CD14-positive monocyte (primary cell): ENCODE results near the gene NKAPL. TPM values are rescaled to one million over a fixed set of nuclear protein-coding genes. Genes with fewer than 3 reads are reported as not detected.

Experiments
- DNase-seq, 3 donors: peaks; one replicate each; pipeline ENCODE4 v3.0.0-alpha.2; 2011 to 2022
- H2AFZ ChIP-seq: 2 replicates; pipeline ENCODE4 v1.6.0; 2012; ENCODE audit warnings: mild to moderate bottlenecking, low read depth, low read length, inconsistent platforms; ENCODE audit not compliant: insufficient read depth, poor library complexity, severe bottlenecking
- H3K27ac ChIP-seq, 2 donors: 1 replicate in 1 of 2; 2 replicates in 1 of 2; pipeline ENCODE4 v1.5.1; 2012 to 2013; ENCODE audit warnings: low read length in 2 of 2, control low read depth in 1 of 2, inconsistent platforms in 1 of 2, low read depth in 1 of 2, mild to moderate bottlenecking in 1 of 2
- H3K27me3 ChIP-seq, 2 donors: one replicate each; pipeline versions ENCODE4 v1.6.0 to v1.6.1; 2011 to 2013; ENCODE audit warnings: low read length in 2 of 2; ENCODE audit not compliant: control insufficient read depth in 2 of 2, insufficient read depth in 2 of 2
- H3K36me3 ChIP-seq, 2 donors: replicated peaks in 1 of 2; 1 replicate in 1 of 2; 2 replicates in 1 of 2; pipeline versions ENCODE4 v1.5.1 to v1.6.1; 2012 to 2013; ENCODE audit warnings: low read length in 2 of 2, control low read depth in 1 of 2, inconsistent platforms in 1 of 2, mild to moderate bottlenecking in 1 of 2; ENCODE audit not compliant: insufficient read depth in 2 of 2, control insufficient read depth in 1 of 2
- H3K4me1 ChIP-seq, 2 donors: 1 replicate in 1 of 2; 2 replicates in 1 of 2; pipeline versions ENCODE4 v1.5.1 to v1.6.1; 2012 to 2013; ENCODE audit warnings: low read length in 2 of 2, control low read depth in 1 of 2, inconsistent platforms in 1 of 2, mild to moderate bottlenecking in 1 of 2, moderate library complexity in 1 of 2; ENCODE audit not compliant: insufficient read depth in 2 of 2, control insufficient read depth in 1 of 2
- H3K4me2 ChIP-seq: replicated peaks from 2 replicates; pipeline ENCODE3; 2012; ENCODE audit warnings: low read length, moderate library complexity, mild to moderate bottlenecking; ENCODE audit not compliant: poor library complexity, severe bottlenecking; ENCODE audit errors: extremely low read depth
- H3K4me3 ChIP-seq, 3 experiments: fragments of 200-600 bp in 1 of 3; sonication (generic) in 1 of 3; replicated peaks in 1 of 3; 1 replicate in 2 of 3; 2 replicates in 1 of 3; pipeline ENCODE4 v1.5.1; 2011 to 2013; ENCODE audit warnings: low read length in 3 of 3, mild to moderate bottlenecking in 3 of 3, control low read depth in 2 of 3, low read depth in 2 of 3, inconsistent platforms in 1 of 3, moderate library complexity in 1 of 3
- H3K79me2 ChIP-seq: 2 replicates; pipeline ENCODE4 v1.6.0; 2012; ENCODE audit warnings: mild to moderate bottlenecking, control low read depth, inconsistent platforms, low read length, moderate library complexity; ENCODE audit not compliant: insufficient read depth
- H3K9ac ChIP-seq: 2 replicates; pipeline ENCODE4 v1.6.0; 2017; ENCODE audit warnings: low read length, mild to moderate bottlenecking; ENCODE audit not compliant: insufficient read depth, poor library complexity, severe bottlenecking
- H3K9me3 ChIP-seq, 2 donors: replicated peaks in 1 of 2; 1 replicate in 1 of 2; 2 replicates in 1 of 2; pipeline versions ENCODE4 v1.5.1 to v1.6.1; 2012 to 2013; ENCODE audit warnings: low read length in 2 of 2, control low read depth in 1 of 2; ENCODE audit not compliant: control insufficient read depth in 1 of 2, insufficient read depth in 1 of 2
- H4K20me1 ChIP-seq: 2 replicates; pipeline ENCODE4 v1.6.0; 2012; ENCODE audit warnings: mild to moderate bottlenecking, low read length, control low read depth, moderate library complexity; ENCODE audit not compliant: insufficient read depth
- H3K27ac Mint-ChIP-seq, 7 donors: one replicate each; pipeline ENCODE4 v1.8.0; 2020; ENCODE audit warnings: mild to moderate bottlenecking in 7 of 7, mixed read lengths in 7 of 7, moderate library complexity in 6 of 7, inconsistent platforms in 2 of 7
- H3K27me3 Mint-ChIP-seq, 3 donors: one replicate each; pipeline ENCODE4 v1.8.0; 2021 to 2022; ENCODE audit warnings: low read depth in 3 of 3, mild to moderate bottlenecking in 3 of 3, mixed read lengths in 3 of 3, moderate library complexity in 3 of 3, inconsistent platforms in 1 of 3
- H3K36me3 Mint-ChIP-seq, 2 donors: one replicate each; pipeline ENCODE4 v1.8.0; 2020; ENCODE audit warnings: mixed read lengths in 2 of 2, inconsistent platforms in 1 of 2, mild to moderate bottlenecking in 1 of 2
- H3K4me1 Mint-ChIP-seq: one replicate; pipeline ENCODE4 v1.8.0; 2020; ENCODE audit warnings: mild to moderate bottlenecking, mixed read lengths
- H3K4me3 Mint-ChIP-seq, 2 donors: one replicate each; pipeline ENCODE4 v1.8.0; 2020; ENCODE audit warnings: mild to moderate bottlenecking in 2 of 2, mixed read lengths in 2 of 2, moderate library complexity in 1 of 2
- H3K9me3 Mint-ChIP-seq, 7 donors: one replicate each; pipeline ENCODE4 v1.8.0; 2020 to 2022; ENCODE audit warnings: mixed read lengths in 7 of 7, mild to moderate bottlenecking in 6 of 7, moderate library complexity in 6 of 7, inconsistent platforms in 2 of 7
- CTCF ChIP-seq: fragments of 200-600 bp; IDR thresholded peaks from one replicate; pipeline ENCODE4 v1.8.0; 2022; ENCODE audit warnings: antibody characterized with exemption, mild to moderate bottlenecking
- WGBS: methylation state at CpG from one replicate; pipeline ENCODE4 v1.1.5; 2013; ENCODE audit warnings: missing lambda C conversion rate; ENCODE audit not compliant: insufficient coverage; 5-methylcytosine and 5-hydroxymethylcytosine counted together
- intact Hi-C, 2 donors: fragments of 100-400 bp; cut with micrococcal nuclease; formaldehyde crosslinking; loops; one replicate each; pipeline versions ENCODE4 v1.15.0 to v1.15.1; 2023
- polyA plus RNA-seq, 3 donors: library from polyadenylated mRNA; depleted of rRNA in 1 of 3; unstranded in 2 of 3; stranded (reverse) in 1 of 3; fragments of 300-500 nt in 2 of 3; fragments of >200 nt in 1 of 3; fragmentation: Illumina TruSeq in 2 of 3; gene quantifications; 1 replicate in 2 of 3; 2 replicates in 1 of 3; pipeline ENCODE4 v1.2.3, GENCODE V29; 2012 to 2021

The NKAPL gene
- polyA plus RNA-seq, 3 donors, result 0.12 to 1.1 (median 0.94) TPM

DNA sequence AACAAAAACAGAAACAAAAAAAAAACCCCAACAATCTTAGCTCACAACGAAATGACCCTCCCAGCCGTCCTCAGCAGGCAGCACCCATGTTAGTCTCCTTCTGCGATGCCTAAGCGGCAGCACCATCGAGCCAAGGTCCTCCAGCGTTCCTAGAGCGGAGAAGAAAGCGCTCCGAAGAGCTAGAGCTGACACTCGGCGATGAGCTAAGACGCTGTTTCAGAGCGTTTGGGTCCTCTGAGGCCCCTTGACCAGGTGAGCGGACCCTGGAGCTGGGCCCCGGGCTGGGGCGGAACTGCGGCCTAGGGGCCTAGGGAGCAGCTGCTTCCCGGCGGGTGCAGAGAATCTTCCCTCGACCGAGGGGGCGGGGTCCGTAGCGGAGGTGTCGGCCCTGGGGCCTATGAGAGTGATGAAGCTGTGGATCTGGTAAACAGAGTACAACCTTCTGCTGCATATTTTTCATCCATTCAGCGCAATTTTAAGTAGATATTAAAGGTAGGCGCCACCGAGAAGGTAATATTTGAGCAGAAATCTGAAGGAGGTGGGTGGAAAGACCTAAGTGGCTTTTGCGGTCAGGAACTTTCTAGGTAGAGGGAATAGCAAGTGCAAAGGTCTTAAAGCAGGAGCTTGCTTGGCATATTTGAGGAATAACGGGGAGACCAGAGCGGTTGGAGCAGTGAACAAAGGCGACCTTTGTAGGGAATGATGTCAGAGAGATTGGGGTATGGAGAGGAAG lies 8.0 kb downstream of the NKAPL start, which contains the start of gene ZSCAN26:
ZSCAN26 (plus strand) TSS at position 182 of the 733 bp plus-strand sequence. CDS start 4,777 bp downstream, outside the sequence.
- peak within 1 kb of the TSS; percentile 68 for H3K9ac ChIP-seq
- H3K79me2 ChIP-seq, result peaks cover 23% of the 10 kb centered on the region
- H3K27me3 ChIP-seq, result no peaks in the 10 kb centered on the region
- no peaks in the 10 kb centered on the region for H3K9me3 ChIP-seq
- DNase-seq, result peak; percentile 67 to 76 (median 74)
- H3K27ac ChIP-seq, result peak within 1 kb of the TSS; percentile 39 to 82
- WGBS, result under 1% methylated on average over 22 of the region's 32 CpGs
- H3K27ac Mint-ChIP-seq, result no peak within 1 kb of the TSS
- H3K36me3 Mint-ChIP-seq, result peaks cover 5 to 6% of the 10 kb centered on the region in 2 donors
- peak within 1 kb of the TSS; percentile 85 for H2AFZ ChIP-seq
- TF ChIP-seq CTCF, result no peak
- H3K4me2 ChIP-seq, result peak within 1 kb of the TSS; percentile 92
- no peaks in the 10 kb centered on the region for H4K20me1 ChIP-seq
- H3K9me3 Mint-ChIP-seq, result no peaks in the 10 kb centered on the region
- peaks cover 7 to 9% of the 10 kb centered on the region in 2 donors for H3K4me1 ChIP-seq
- peaks cover 4 to 6% of the 10 kb centered on the region in 2 donors for H3K36me3 ChIP-seq
- intact Hi-C loops, result loop anchor here in 1 of 2 donors (10.0 kb wide), 1 partner anchor 68 kb away; the partner anchor contains the start of gene ZSCAN31
- H3K4me1 Mint-ChIP-seq, result no peaks in the 10 kb centered on the region
- H3K4me3 ChIP-seq, result peak within 1 kb of the TSS; percentile 59 to 95 (median 83)
- H3K27me3 Mint-ChIP-seq, result peaks cover 0 to 1% (median 0%) of the 10 kb centered on the region in 3 donors
- no peak within 1 kb of the TSS for H3K4me3 Mint-ChIP-seq

GRCh38 chr6:28267695-28268059 lies 8.6 kb downstream of the NKAPL start:
- peak overlapping the region in 1 of 2 donors; percentile 82 for H3K27ac ChIP-seq
- H4K20me1 ChIP-seq, result no peaks in the 10 kb centered on the region
- peak overlapping the region; percentile 92 for H3K4me2 ChIP-seq
- peak overlapping the region; percentile 85 for H2AFZ ChIP-seq
- H3K79me2 ChIP-seq, result peaks cover 23% of the 10 kb centered on the region
- WGBS, result 0% methylated on average over 1 of the region's 1 CpG
- H3K4me1 Mint-ChIP-seq, result no peaks in the 10 kb centered on the region
- H3K9me3 Mint-ChIP-seq, result no peaks in the 10 kb centered on the region
- H3K36me3 Mint-ChIP-seq, result peaks cover 10 to 12% of the 10 kb centered on the region in 2 donors
- peak overlapping the region; percentile 59 to 95 (median 83) for H3K4me3 ChIP-seq
- H3K9me3 ChIP-seq, result no peaks in the 10 kb centered on the region
- TF ChIP-seq CTCF, result no peak
- H3K27me3 Mint-ChIP-seq, result peaks cover 0 to 1% (median 0%) of the 10 kb centered on the region in 3 donors
- no peaks in the 10 kb centered on the region for H3K27me3 ChIP-seq
- H3K4me3 Mint-ChIP-seq, result no peak overlapping the region
- peaks cover 9 to 11% of the 10 kb centered on the region in 2 donors for H3K36me3 ChIP-seq
- no peak overlapping the region for H3K27ac Mint-ChIP-seq
- peak overlapping the region; percentile 68 for H3K9ac ChIP-seq
- H3K4me1 ChIP-seq, result peaks cover 7 to 9% of the 10 kb centered on the region in 2 donors
- intact Hi-C loops, result loop anchor here in 1 of 2 donors (10.0 kb wide), 1 partner anchor 67 kb away; the partner anchor contains the start of gene ZSCAN31
- DNase-seq, result no peak
